Measurements from ENCODE around the gene SYT6. TPM values are rescaled to one million over a fixed set of nuclear protein-coding genes. Genes with fewer than 3 reads are reported as not detected.

The SYT6 gene
- total RNA-seq, 1 experiment from 2014 or later: 66.0 TPM

GRCh38 chr1:114135786-114136185 is 17.9 kb downstream of the SYT6 start:
- H3K27me3 ChIP-seq (replicated peaks; ENCODE audit: insufficient read depth, low read depth, low read length, poor library complexity): no peaks in the 10 kb centered on the region
- H3K36me3 ChIP-seq (ENCODE audit: insufficient read depth, low read length, poor library complexity, severe bottlenecking): peaks cover 91% of the 10 kb centered on the region
- no peak for DNase-seq (ENCODE audit: low spot score)
- H3K4me3 ChIP-seq (ENCODE audit: low read depth, low read length, poor library complexity, severe bottlenecking): no peak overlapping the region
- no peak for TF ChIP-seq EZH2 (IDR thresholded peaks at IDR 0.05; ENCODE audit: borderline replicate concordance, low read depth, low read length, poor library complexity, severe bottlenecking)
- no peak for TF ChIP-seq CTCF (conservative IDR thresholded peaks at IDR 0.05; ENCODE audit: low read depth, low read length)
- no TSS peak for BruUV-seq (replicated peaks)
- intact Hi-C loops (cut with micrococcal nuclease; ENCODE audit: unreplicated experiment): no loop called here
- ChIA-PET POLR2A (ENCODE audit: low non-redundant PET) (no interaction called here), CTCF (no interaction called here)
- H3K9me3 ChIP-seq (ENCODE audit: low read depth, low read length, poor library complexity, severe bottlenecking): no peaks in the 10 kb centered on the region
- peaks cover 33% of the 10 kb centered on the region for H3K4me1 ChIP-seq (ENCODE audit: insufficient read depth, low read length, poor library complexity, severe bottlenecking)
- no peak overlapping the region for H3K27ac ChIP-seq (ENCODE audit: low read depth, low read length, poor library complexity, severe bottlenecking)

GRCh38 chr1:114134518-114134917 is 19.2 kb downstream of the SYT6 start:
- ChIA-PET POLR2A (ENCODE audit: low non-redundant PET) (no interaction called here), CTCF (no interaction called here)
- no peak overlapping the region for H3K4me3 ChIP-seq (ENCODE audit: low read depth, low read length, poor library complexity, severe bottlenecking)
- H3K4me1 ChIP-seq (ENCODE audit: insufficient read depth, low read length, poor library complexity, severe bottlenecking): peaks cover 23% of the 10 kb centered on the region
- H3K27ac ChIP-seq (ENCODE audit: low read depth, low read length, poor library complexity, severe bottlenecking): no peak overlapping the region
- no TSS peak for BruUV-seq (replicated peaks)
- no peaks in the 10 kb centered on the region for H3K27me3 ChIP-seq (replicated peaks; ENCODE audit: insufficient read depth, low read depth, low read length, poor library complexity)
- intact Hi-C loops (cut with micrococcal nuclease; ENCODE audit: unreplicated experiment): no loop called here
- no peak for DNase-seq (ENCODE audit: low spot score)
- TF ChIP-seq CTCF (conservative IDR thresholded peaks at IDR 0.05; ENCODE audit: low read depth, low read length) (no peak), EZH2 (IDR thresholded peaks at IDR 0.05; ENCODE audit: borderline replicate concordance, low read depth, low read length, poor library complexity, severe bottlenecking) (no peak)
- no peaks in the 10 kb centered on the region for H3K9me3 ChIP-seq (ENCODE audit: low read depth, low read length, poor library complexity, severe bottlenecking)
- peaks cover 97% of the 10 kb centered on the region for H3K36me3 ChIP-seq (ENCODE audit: insufficient read depth, low read length, poor library complexity, severe bottlenecking)

GRCh38 chr1:114133129-114133528 is 20.5 kb downstream of the SYT6 start:
- intact Hi-C loops (cut with micrococcal nuclease; ENCODE audit: unreplicated experiment): no loop called here
- no peaks in the 10 kb centered on the region for H3K27me3 ChIP-seq (replicated peaks; ENCODE audit: insufficient read depth, low read depth, low read length, poor library complexity)
- ChIA-PET POLR2A (ENCODE audit: low non-redundant PET) (no interaction called here), CTCF (interaction anchor here (0.7 kb wide), 1 partner anchor 24 kb away, joined by 3 read pairs; no protein-coding TSS in a partner anchor)
- no peak for DNase-seq (ENCODE audit: low spot score)
- H3K4me3 ChIP-seq (ENCODE audit: low read depth, low read length, poor library complexity, severe bottlenecking): no peak overlapping the region
- H3K4me1 ChIP-seq (ENCODE audit: insufficient read depth, low read length, poor library complexity, severe bottlenecking): peaks cover 18% of the 10 kb centered on the region
- BruUV-seq (replicated peaks): no TSS peak
- TF ChIP-seq EZH2 (IDR thresholded peaks at IDR 0.05; ENCODE audit: borderline replicate concordance, low read depth, low read length, poor library complexity, severe bottlenecking) (no peak), CTCF (conservative IDR thresholded peaks at IDR 0.05; ENCODE audit: low read depth, low read length) (no peak)
- H3K9me3 ChIP-seq (ENCODE audit: low read depth, low read length, poor library complexity, severe bottlenecking): no peaks in the 10 kb centered on the region
- H3K27ac ChIP-seq (ENCODE audit: low read depth, low read length, poor library complexity, severe bottlenecking): peak overlapping the region; percentile 27
- peaks cover 91% of the 10 kb centered on the region for H3K36me3 ChIP-seq (ENCODE audit: insufficient read depth, low read length, poor library complexity, severe bottlenecking)
